Kidney epithelial cell (primary cell): ENCODE measurements around the gene FBLIM1. TPM values are rescaled to one million over a fixed set of nuclear protein-coding genes. Genes with fewer than 3 reads are reported as not detected.

Experiments
- DNase-seq: peaks from one replicate; pipeline ENCODE4 v3.0.0-alpha.2; 2010; ENCODE audit warnings: low read depth
- H3K27me3 ChIP-seq: 2 replicates; pipeline ENCODE4 v1.6.0; 2011; ENCODE audit warnings: low read length; ENCODE audit not compliant: control insufficient read depth, insufficient read depth
- H3K36me3 ChIP-seq: 2 replicates; pipeline ENCODE4 v1.5.1; 2011; ENCODE audit warnings: low read length; ENCODE audit not compliant: control insufficient read depth, insufficient read depth
- H3K4me3 ChIP-seq: 2 replicates; pipeline ENCODE4 v1.5.1; 2011; ENCODE audit warnings: low read depth, mild to moderate bottlenecking, control low read depth, low read length
- CTCF ChIP-seq: IDR thresholded peaks from 2 replicates; pipeline ENCODE4 v1.5.1; 2011; ENCODE audit warnings: mild to moderate bottlenecking, moderate library complexity, low read length, control low read depth, inconsistent platforms; ENCODE audit not compliant: insufficient read depth, poor library complexity, severe bottlenecking
- total RNA-seq: library from RNA; depleted of rRNA; stranded (reverse); fragments of >200 nt; gene quantifications from 2 replicates; pipeline ENCODE4 v1.2.3, GENCODE V29; 2015

The FBLIM1 gene
- total RNA-seq, 1 donor from 2014 or later, result 364 TPM

GRCh38 chr1:15739745-15740144 lies 18.9 kb upstream of the FBLIM1 start:
- H3K27me3 ChIP-seq, result no peaks in the 10 kb centered on the region
- H3K36me3 ChIP-seq, result no peaks in the 10 kb centered on the region
- no peak overlapping the region for H3K4me3 ChIP-seq
- DNase-seq, result no peak
- no peak for TF ChIP-seq CTCF

GRCh38 chr1:15740924-15741850 lies 17.4 kb upstream of the FBLIM1 start:
- Histone ChIP-seq H3K27me3 (no peaks in the 10 kb centered on the region), H3K36me3 (no peaks in the 10 kb centered on the region), H3K4me3 (no peak overlapping the region)
- no peak for DNase-seq
- TF ChIP-seq CTCF, result peak; percentile 98

- DNase-seq, result no peak
- Histone ChIP-seq H3K27me3 (peaks cover 3% of the 10 kb centered on the region), H3K36me3 (no peaks in the 10 kb centered on the region), H3K4me3 (no peak within 1 kb of the TSS)
- no peak for TF ChIP-seq CTCF
Measured at GRCh38 chr1:15742339-15742801, 16.2 kb upstream of the FBLIM1 start, which contains the start of gene TMEM82. TMEM82 (plus strand) TSS chr1:15742499; CDS start chr1:15742560, 61 bp downstream.

- no peak for TF ChIP-seq CTCF
- no peak for DNase-seq
- peaks cover 3% of the 10 kb centered on the region for H3K27me3 ChIP-seq
- H3K36me3 ChIP-seq, result no peaks in the 10 kb centered on the region
- H3K4me3 ChIP-seq, result no peak overlapping the region
Measured at GRCh38 chr1:15744122-15744679, 14.4 kb upstream of the FBLIM1 start.

- TF ChIP-seq CTCF, result no peak
- Histone ChIP-seq H3K27me3 (peaks cover 3% of the 10 kb centered on the region), H3K36me3 (no peaks in the 10 kb centered on the region), H3K4me3 (no peak overlapping the region)
- DNase-seq, result no peak
Measured at GRCh38 chr1:15747378-15747777, 11.2 kb upstream of the FBLIM1 start.

- peaks cover 3% of the 10 kb centered on the region for H3K27me3 ChIP-seq
- DNase-seq, result no peak
- no peak for TF ChIP-seq CTCF
- no peak overlapping the region for H3K4me3 ChIP-seq
- no peaks in the 10 kb centered on the region for H3K36me3 ChIP-seq
Measured at GRCh38 chr1:15748264-15748663, 10.3 kb upstream of the FBLIM1 start.
